ENCODE data around the gene F8A2.
"Not testable (repeated sequence)": the region's sequence is repeated elsewhere in the genome, so short reads cannot be mapped to it uniquely, and the experiment has no call there.

F8A2 gene

GRCh38 chrX:155381843-155382528 lies at the start of gene F8A2:
F8A2 (plus strand) TSS chrX:155382095; CDS start chrX:155382115, 20 bp downstream.
- DNase-seq (ENCODE audit: low read depth); H3K4me3 ChIP-seq (ENCODE audit: low read length); H3K9me3 ChIP-seq (ENCODE audit: control insufficient read depth, low read length); H3K27me3 ChIP-seq (replicated peaks; ENCODE audit: control insufficient read depth, insufficient read depth, low read length); H3K36me3 ChIP-seq (ENCODE audit: control insufficient read depth, insufficient read depth, low read length, severe bottlenecking); H3K9ac ChIP-seq (ENCODE audit: low read length); H3K4me1 ChIP-seq (ENCODE audit: control insufficient read depth, insufficient read depth, low read length): not testable (repeated sequence)

DNA sequence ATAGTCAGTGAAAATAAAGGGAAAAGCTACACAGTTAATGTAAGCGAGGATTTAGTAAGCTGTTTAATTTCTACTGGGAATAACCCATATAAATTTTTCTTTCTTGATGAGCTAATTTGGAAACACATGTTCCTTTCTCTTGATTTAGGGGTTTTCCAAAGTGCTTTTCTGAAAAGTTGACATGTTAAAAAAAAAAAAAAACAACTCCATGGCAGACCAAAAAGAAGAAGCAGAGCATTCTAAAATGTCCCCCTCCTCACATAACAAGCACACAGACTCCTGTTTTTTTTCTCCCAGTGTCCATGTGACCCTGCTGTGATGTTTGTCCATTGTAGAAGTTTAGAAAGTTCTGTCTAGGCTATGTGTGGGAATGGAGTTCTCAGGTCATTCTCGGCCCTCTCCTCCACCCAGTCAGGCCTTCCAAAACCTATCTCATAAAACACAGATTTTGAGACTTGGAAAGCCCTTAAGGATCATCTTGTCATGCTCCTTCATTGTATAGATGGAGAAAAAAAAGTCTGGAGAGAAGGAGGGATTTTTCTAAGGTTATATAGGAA lies 48.3 kb upstream of the F8A2 start:
- Histone ChIP-seq H3K9me3 (ENCODE audit: control insufficient read depth, low read length) (no peaks in the 10 kb centered on the region), H3K36me3 (ENCODE audit: control insufficient read depth, insufficient read depth, low read length, severe bottlenecking) (no peaks in the 10 kb centered on the region), H3K4me1 (ENCODE audit: control insufficient read depth, insufficient read depth, low read length) (peaks cover 8% of the 10 kb centered on the region), H3K9ac (ENCODE audit: low read length) (peak overlapping the region; percentile 52), H3K4me3 (ENCODE audit: low read length) (peak overlapping the region; percentile 66), H3K27me3 (replicated peaks; ENCODE audit: control insufficient read depth, insufficient read depth, low read length) (no peaks in the 10 kb centered on the region)
- no peak for DNase-seq (ENCODE audit: low read depth)

DNA sequence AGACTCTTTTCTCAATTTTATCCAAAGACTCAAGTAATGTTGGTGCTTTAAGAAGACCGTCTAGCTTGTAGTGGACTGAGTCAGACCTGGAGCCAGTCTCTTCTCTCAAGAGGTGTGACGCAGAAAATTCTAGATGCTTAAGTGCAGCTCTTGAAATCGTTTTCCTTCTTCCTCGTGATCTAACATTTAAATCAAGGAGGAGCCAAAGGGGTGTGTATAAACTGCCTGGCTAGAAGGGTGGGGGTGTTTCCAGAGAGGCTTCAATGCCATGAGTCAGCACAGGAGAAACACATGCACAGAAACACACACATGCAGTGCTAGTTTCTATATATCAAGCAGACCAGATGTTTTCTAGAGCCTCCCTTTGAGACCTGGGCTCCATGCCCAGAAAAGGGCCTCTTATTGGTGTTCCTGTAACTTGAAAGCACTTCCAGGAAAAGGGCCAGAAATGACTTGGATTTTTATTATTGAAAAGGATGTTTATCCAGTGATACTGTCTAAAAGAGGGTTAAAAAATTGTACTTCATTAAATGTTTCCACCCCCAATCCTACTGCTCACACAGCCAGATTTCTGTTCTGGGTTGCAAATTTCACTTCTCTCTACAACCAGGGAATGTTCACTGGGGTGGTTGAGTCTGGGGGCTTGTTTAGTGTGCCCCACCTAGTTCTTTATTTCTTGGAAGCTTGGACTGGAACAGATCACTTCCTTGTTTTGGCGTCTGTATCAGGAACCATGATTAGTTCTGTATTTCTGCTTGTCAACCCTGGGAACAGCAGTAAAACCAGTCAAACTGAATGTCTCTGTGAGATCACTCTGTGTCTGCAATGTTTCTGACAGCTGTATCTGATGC lies 47.2 kb upstream of the F8A2 start, which contains the start of gene CLIC2:
Gene CLIC2, minus strand, starts transcription at position 129 of the 851 bp plus-strand sequence. CDS start 187 bp downstream, outside the sequence.
- Histone ChIP-seq H3K4me1 (ENCODE audit: control insufficient read depth, insufficient read depth, low read length) (peaks cover 8% of the 10 kb centered on the region), H3K27me3 (replicated peaks; ENCODE audit: control insufficient read depth, insufficient read depth, low read length) (no peaks in the 10 kb centered on the region), H3K9me3 (ENCODE audit: control insufficient read depth, low read length) (no peaks in the 10 kb centered on the region), H3K9ac (ENCODE audit: low read length) (peak within 1 kb of the TSS; percentile 52), H3K4me3 (ENCODE audit: low read length) (peak within 1 kb of the TSS; percentile 66), H3K36me3 (ENCODE audit: control insufficient read depth, insufficient read depth, low read length, severe bottlenecking) (no peaks in the 10 kb centered on the region)
- peak; percentile 85 for DNase-seq (ENCODE audit: low read depth)

- H3K9me3 ChIP-seq (ENCODE audit: control insufficient read depth, low read length); H3K27me3 ChIP-seq (replicated peaks; ENCODE audit: control insufficient read depth, insufficient read depth, low read length); H3K4me3 ChIP-seq (ENCODE audit: low read length); H3K36me3 ChIP-seq (ENCODE audit: control insufficient read depth, insufficient read depth, low read length, severe bottlenecking); H3K4me1 ChIP-seq (ENCODE audit: control insufficient read depth, insufficient read depth, low read length); H3K9ac ChIP-seq (ENCODE audit: low read length); DNase-seq (ENCODE audit: low read depth): not testable (repeated sequence)
Measured at GRCh38 chrX:155335337-155335712, 46.6 kb upstream of the F8A2 start.

DNA sequence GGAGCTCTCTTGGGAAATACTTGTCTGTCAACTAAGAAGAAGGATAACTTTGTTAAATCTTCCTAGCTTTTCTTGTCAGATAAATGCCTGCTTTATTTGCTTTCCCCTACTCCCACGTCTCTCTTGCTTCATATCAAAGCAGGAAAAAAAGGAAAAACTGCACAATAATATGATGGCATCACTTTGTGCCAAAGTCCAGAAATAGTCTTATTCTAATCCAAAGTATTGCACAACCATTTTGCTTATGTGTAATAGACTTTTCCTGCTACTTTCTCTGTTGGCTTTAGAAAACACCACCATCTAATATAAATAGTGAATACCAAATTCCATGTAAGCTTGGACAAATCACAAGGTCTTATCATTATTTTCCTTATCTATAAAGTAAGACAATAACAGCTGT lies 36.2 kb upstream of the F8A2 start:
- not testable (repeated sequence) for H3K4me1 ChIP-seq (ENCODE audit: control insufficient read depth, insufficient read depth, low read length); H3K27me3 ChIP-seq (replicated peaks; ENCODE audit: control insufficient read depth, insufficient read depth, low read length); H3K4me3 ChIP-seq (ENCODE audit: low read length); H3K36me3 ChIP-seq (ENCODE audit: control insufficient read depth, insufficient read depth, low read length, severe bottlenecking); H3K9me3 ChIP-seq (ENCODE audit: control insufficient read depth, low read length); DNase-seq (ENCODE audit: low read depth); H3K9ac ChIP-seq (ENCODE audit: low read length)

GRCh38 chrX:155349448-155349847 lies 32.4 kb upstream of the F8A2 start:
- not testable (repeated sequence) for H3K4me1 ChIP-seq (ENCODE audit: control insufficient read depth, insufficient read depth, low read length); H3K27me3 ChIP-seq (replicated peaks; ENCODE audit: control insufficient read depth, insufficient read depth, low read length)

GRCh38 chrX:155363712-155364111 lies 18.2 kb upstream of the F8A2 start:
- not testable (repeated sequence) for H3K4me1 ChIP-seq (ENCODE audit: control insufficient read depth, insufficient read depth, low read length); H3K36me3 ChIP-seq (ENCODE audit: control insufficient read depth, insufficient read depth, low read length, severe bottlenecking); H3K9ac ChIP-seq (ENCODE audit: low read length); H3K27me3 ChIP-seq (replicated peaks; ENCODE audit: control insufficient read depth, insufficient read depth, low read length); DNase-seq (ENCODE audit: low read depth); H3K9me3 ChIP-seq (ENCODE audit: control insufficient read depth, low read length); H3K4me3 ChIP-seq (ENCODE audit: low read length)

More at GRCh38 chrX:155349448-155349847, 32.4 kb upstream of the F8A2 start:
- not testable (repeated sequence) for H3K36me3 ChIP-seq (ENCODE audit: control insufficient read depth, insufficient read depth, low read length, severe bottlenecking); H3K4me3 ChIP-seq (ENCODE audit: low read length); DNase-seq (ENCODE audit: low read depth); H3K9me3 ChIP-seq (ENCODE audit: control insufficient read depth, low read length); H3K9ac ChIP-seq (ENCODE audit: low read length)

DNA sequence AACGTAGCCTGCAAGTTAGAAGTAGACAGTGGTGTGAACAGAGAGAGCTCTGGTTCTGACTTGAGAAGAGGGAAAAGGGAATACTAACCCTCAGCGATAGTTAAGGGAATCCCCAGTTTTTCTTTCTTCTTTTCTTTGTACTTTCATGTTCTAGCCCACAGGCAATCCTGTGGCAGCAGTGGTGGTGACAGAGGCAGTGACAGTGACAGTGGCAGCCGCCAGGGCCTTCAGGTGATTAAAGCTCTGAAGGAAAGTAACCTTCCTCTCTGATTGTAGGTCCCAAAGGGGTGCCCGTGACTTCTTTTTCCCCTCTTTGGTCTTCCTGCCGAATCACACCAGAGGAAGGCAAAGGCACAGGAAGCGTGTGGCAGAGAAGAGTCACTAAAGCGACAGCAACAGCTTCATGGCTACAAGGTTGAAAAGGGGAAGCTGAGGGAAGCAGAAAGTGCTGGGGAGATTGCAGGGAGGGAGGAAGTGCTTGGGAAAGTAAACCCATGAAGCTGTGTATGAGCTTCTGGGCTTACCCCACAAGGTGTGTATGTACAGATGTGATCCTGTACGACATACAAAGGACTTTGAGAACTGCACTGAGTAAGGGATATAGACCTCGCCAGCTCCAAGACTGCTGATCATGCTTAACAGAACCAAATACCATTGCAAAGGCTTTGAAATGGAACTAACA lies 8.0 kb upstream of the F8A2 start:
- DNase-seq (ENCODE audit: low read depth); H3K27me3 ChIP-seq (replicated peaks; ENCODE audit: control insufficient read depth, insufficient read depth, low read length); H3K9me3 ChIP-seq (ENCODE audit: control insufficient read depth, low read length); H3K9ac ChIP-seq (ENCODE audit: low read length); H3K4me3 ChIP-seq (ENCODE audit: low read length); H3K4me1 ChIP-seq (ENCODE audit: control insufficient read depth, insufficient read depth, low read length); H3K36me3 ChIP-seq (ENCODE audit: control insufficient read depth, insufficient read depth, low read length, severe bottlenecking): not testable (repeated sequence)

- not testable (repeated sequence) for H3K9me3 ChIP-seq (ENCODE audit: control insufficient read depth, low read length); H3K27me3 ChIP-seq (replicated peaks; ENCODE audit: control insufficient read depth, insufficient read depth, low read length); H3K9ac ChIP-seq (ENCODE audit: low read length); H3K4me1 ChIP-seq (ENCODE audit: control insufficient read depth, insufficient read depth, low read length); H3K36me3 ChIP-seq (ENCODE audit: control insufficient read depth, insufficient read depth, low read length, severe bottlenecking); H3K4me3 ChIP-seq (ENCODE audit: low read length); DNase-seq (ENCODE audit: low read depth)
Measured at GRCh38 chrX:155379802-155380201, 2.1 kb upstream of the F8A2 start.

- not testable (repeated sequence) for DNase-seq (ENCODE audit: low read depth); H3K4me1 ChIP-seq (ENCODE audit: control insufficient read depth, insufficient read depth, low read length); H3K4me3 ChIP-seq (ENCODE audit: low read length); H3K27me3 ChIP-seq (replicated peaks; ENCODE audit: control insufficient read depth, insufficient read depth, low read length); H3K9me3 ChIP-seq (ENCODE audit: control insufficient read depth, low read length); H3K9ac ChIP-seq (ENCODE audit: low read length); H3K36me3 ChIP-seq (ENCODE audit: control insufficient read depth, insufficient read depth, low read length, severe bottlenecking)
Measured at GRCh38 chrX:155382529-155382967, 653 bp downstream of the F8A2 start.

DNA sequence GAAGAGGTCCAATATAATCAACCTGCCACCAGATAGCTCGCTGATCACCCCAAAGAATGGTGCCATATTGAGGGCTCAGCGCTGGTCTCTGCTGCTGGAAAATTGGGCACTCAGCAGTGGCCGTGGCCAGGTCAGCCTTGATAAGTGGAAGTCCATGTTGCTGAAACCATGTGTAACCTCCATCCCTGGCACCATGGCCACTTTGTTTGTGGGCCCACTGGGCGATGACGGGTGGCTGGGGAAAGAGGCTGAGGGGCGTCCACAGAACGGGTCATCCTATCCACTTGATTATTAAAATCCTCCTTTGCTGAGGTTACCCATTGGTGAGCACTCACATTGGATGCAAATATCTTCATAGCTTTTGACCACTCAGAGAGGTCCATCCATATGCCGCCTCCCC lies 7.7 kb downstream of the F8A2 start:
- no peak overlapping the region for H3K9ac ChIP-seq (ENCODE audit: low read length)
- H3K4me3 ChIP-seq (ENCODE audit: low read length): no peak overlapping the region
- no peak for DNase-seq (ENCODE audit: low read depth)
- no peaks in the 10 kb centered on the region for H3K4me1 ChIP-seq (ENCODE audit: control insufficient read depth, insufficient read depth, low read length)
- H3K27me3 ChIP-seq (replicated peaks; ENCODE audit: control insufficient read depth, insufficient read depth, low read length): no peaks in the 10 kb centered on the region
- H3K36me3 ChIP-seq (ENCODE audit: control insufficient read depth, insufficient read depth, low read length, severe bottlenecking): no peaks in the 10 kb centered on the region
- no peaks in the 10 kb centered on the region for H3K9me3 ChIP-seq (ENCODE audit: control insufficient read depth, low read length)
